HepG2 (cell line): ENCODE results near the gene GJC1. TPM values are rescaled to one million over a fixed set of nuclear protein-coding genes. Genes with fewer than 3 reads are reported as not detected.

Source experiments
- AHDC1 ChIP-seq: sonication (generic); formaldehyde crosslinking; IDR thresholded peaks from 2 replicates; pipeline ENCODE4 v1.5.1; 2020; ENCODE audit warnings: mild to moderate bottlenecking, missing genetic modification reagents, borderline replicate concordance
- ETV6 ChIP-seq: sonication (generic); formaldehyde crosslinking; conservative IDR thresholded peaks from 2 replicates; pipeline ENCODE4 v1.4.0; 2020; ENCODE audit warnings: missing genetic modification reagents
- FIP1L1 ChIP-seq: fragments of 200-400 bp; formaldehyde crosslinking; IDR thresholded peaks from 2 replicates; pipeline ENCODE4 v1.6.1; 2018; ENCODE audit warnings: low read depth, mild to moderate bottlenecking, low read length, moderate library complexity, borderline replicate concordance; ENCODE audit not compliant: insufficient read depth
- ZMAT5 ChIP-seq: sonication (generic); formaldehyde crosslinking; IDR thresholded peaks from 2 replicates; pipeline ENCODE4 v1.5.0; 2020; ENCODE audit warnings: mild to moderate bottlenecking, low read depth, missing genetic modification reagents, borderline replicate concordance
- ZNF512B ChIP-seq: sonication (generic); formaldehyde crosslinking; IDR thresholded peaks from 2 replicates; pipeline ENCODE4 v1.5.1; 2020; ENCODE audit warnings: missing genetic modification reagents, mild to moderate bottlenecking, borderline replicate concordance
- ZNF670 ChIP-seq: sonication (generic); formaldehyde crosslinking; IDR thresholded peaks from 2 replicates; pipeline ENCODE4 v1.8.0; 2022; ENCODE audit warnings: mild to moderate bottlenecking, missing genetic modification reagents, borderline replicate concordance
- ZNF687 ChIP-seq: sonication (generic); formaldehyde crosslinking; IDR thresholded peaks from 2 replicates; pipeline ENCODE4 v1.5.1; 2020; ENCODE audit warnings: mild to moderate bottlenecking, missing genetic modification reagents, moderate library complexity
- ZNF784 ChIP-seq: sonication (generic); formaldehyde crosslinking; IDR thresholded peaks from 2 replicates; pipeline ENCODE4 v1.5.1; 2020; ENCODE audit warnings: missing genetic modification reagents, mild to moderate bottlenecking, borderline replicate concordance
- polyA plus RNA-seq, 8 experiments: library from polyadenylated mRNA; depleted of rRNA in 3 of 8; stranded (reverse) in 7 of 8; unstranded in 1 of 8; fragments of >200 nt; fragmentation: Illumina TruSeq in 4 of 8; extraction: Trizol in 4 of 8; gene quantifications; 2 replicates each; pipeline versions ENCODE4 v1.2.1 to v1.2.3, GENCODE V29; 2011 to 2016; ENCODE audit warnings: low read depth in 4 of 8, missing spikeins in 1 of 8, mixed read lengths in 1 of 8; ENCODE audit not compliant: insufficient read depth in 1 of 8
- total RNA-seq, 5 experiments: library from RNA; depleted of rRNA; stranded (reverse); fragments of >200 nt; fragmentation: Illumina TruSeq; extraction: Trizol; gene quantifications; 2 replicates each; pipeline ENCODE4 v1.2.3, GENCODE V29; 2016; ENCODE audit warnings: low read depth in 1 of 5

The GJC1 gene
- total and polyA plus RNA-seq, 2 of the 13 experiments (the other 11 are each of a cell fraction or from before 2014, with no cell fraction given) = 1.7 TPM

GRCh38 chr17:44830359-44831288, 537 bp upstream of the GJC1 start (continued):
- no peak for TF ChIP-seq ZNF512B (CRISPR knock-in tag)
- TF ChIP-seq FIP1L1 = no peak
- no peak for TF ChIP-seq AHDC1 (CRISPR knock-in tag)
- TF ChIP-seq ZNF687 = peak; percentile 43
- TF ChIP-seq ZNF670 (CRISPR knock-in tag) = no peak
- TF ChIP-seq ZMAT5 (CRISPR knock-in tag) = no peak
- TF ChIP-seq ETV6 (CRISPR knock-in tag) = no peak
- no peak for TF ChIP-seq ZNF784
